ENCODE results near the gene HPCA.

GRCh38 chr1:32934535-32934934 is 48.2 kb downstream of the HPCA start:
- TF ChIP-seq CTCF (IDR thresholded peaks at IDR 0.05) (no peak), REST (IDR thresholded peaks at IDR 0.05; ENCODE audit: insufficient read depth in 1 of 2, low read depth in 2 of 2, low read length in 1 of 2) (no peak), SIN3A (IDR thresholded peaks at IDR 0.05; ENCODE audit: borderline replicate concordance, insufficient read depth, low read depth, low read length) (no peak), TCF7L2 (IDR thresholded peaks at IDR 0.05; ENCODE audit: low read depth, low read length) (no peak)
